HG03575 (cell line): ENCODE measurements around the gene GAREM1.

Source experiments
- ATAC-seq: cut with Tn5 transposase; IDR thresholded peaks from one replicate; pipeline ENCODE4 v1.9.1; 2021; ENCODE audit not compliant: unreplicated experiment, insufficient number of reproducible peaks, low FRiP score; ENCODE audit errors: extremely low read depth

The GAREM1 gene

DNA sequence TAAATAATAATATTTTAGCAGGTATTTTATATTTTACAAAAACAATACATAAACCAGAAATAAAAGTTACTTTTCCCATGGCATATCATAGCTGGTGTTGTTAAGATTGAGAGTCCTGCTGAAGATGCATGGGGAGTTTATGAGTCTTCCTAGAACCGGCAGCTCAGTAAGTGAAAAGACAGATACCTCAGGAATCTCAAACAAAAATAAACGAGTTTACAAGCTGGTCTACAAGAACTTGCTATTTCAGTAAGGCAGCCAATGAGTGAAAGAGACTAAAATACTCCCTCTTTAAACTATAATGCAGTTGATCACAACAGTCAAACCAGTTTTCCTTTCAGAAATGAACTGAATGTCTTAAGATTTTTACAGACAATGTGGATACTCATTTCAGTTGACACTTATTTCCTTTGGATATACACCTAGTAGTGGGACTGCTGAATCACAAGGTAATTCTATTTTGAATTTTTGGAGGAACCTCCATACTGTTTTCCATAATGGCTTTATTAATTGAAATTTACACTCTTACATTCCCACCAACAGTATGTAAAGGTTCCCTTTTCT lies 8.9 kb downstream of the GAREM1 start:
- ATAC-seq, result no peak

- ATAC-seq, result no peak
Observed at GRCh38 chr18:32460171-32460731, 10.4 kb downstream of the GAREM1 start.

DNA sequence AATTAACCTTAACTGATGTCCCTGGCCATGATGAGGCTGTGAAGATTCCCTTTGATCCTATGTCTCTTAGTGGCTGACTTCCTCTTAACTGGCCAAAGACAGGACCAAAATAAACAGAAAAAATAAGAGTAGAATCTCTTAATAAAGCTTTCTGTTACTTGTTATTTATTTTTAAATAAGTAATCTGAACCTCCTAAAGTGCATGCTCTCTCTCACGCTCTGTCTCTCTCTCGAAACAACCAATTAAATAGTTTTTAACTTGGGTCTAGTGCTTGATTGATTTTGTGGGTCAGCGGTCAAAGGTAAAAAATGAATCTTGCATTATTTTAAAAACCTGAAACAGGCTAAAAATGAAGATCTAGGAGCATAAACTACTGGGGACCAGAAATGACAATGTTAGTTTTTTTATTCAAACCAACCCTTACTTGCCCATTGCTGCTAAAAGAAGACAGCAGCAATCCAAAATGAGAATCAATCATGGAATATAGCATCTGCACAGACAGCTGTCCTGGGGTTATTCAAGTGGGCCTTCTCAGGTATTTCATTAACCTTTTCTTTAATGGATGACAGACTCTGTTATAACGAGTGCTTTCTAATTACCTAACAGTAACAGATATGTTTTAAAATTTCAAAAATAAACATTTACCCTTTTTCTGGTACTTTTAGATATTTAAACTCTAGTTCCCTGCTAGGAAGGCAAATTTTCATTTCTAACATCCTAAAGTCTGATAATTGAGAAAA lies 11.2 kb downstream of the GAREM1 start:
- no peak for ATAC-seq

DNA sequence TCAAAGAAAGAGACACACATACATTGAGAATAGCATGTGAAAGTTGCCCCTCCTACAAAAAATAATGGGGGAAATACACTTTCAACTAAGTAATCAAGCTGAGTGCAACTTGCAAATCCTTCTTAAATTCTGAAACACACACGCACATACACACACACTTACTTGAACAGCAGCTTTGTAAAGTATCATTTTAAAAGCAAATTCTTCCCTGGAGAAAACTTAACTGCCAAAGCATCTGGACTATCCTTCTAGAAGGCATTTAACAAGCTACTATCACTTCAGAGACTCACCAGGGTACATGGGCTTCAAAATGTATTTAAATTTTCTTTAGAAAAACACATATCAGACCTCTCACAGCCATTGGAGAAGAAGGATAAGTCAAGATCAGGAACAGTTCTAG lies 15.3 kb downstream of the GAREM1 start:
- no peak for ATAC-seq

GRCh38 chr18:32454593-32454992 lies 16.1 kb downstream of the GAREM1 start:
- no peak for ATAC-seq

GRCh38 chr18:32450874-32451273 lies 19.8 kb downstream of the GAREM1 start:
- ATAC-seq, result no peak

DNA sequence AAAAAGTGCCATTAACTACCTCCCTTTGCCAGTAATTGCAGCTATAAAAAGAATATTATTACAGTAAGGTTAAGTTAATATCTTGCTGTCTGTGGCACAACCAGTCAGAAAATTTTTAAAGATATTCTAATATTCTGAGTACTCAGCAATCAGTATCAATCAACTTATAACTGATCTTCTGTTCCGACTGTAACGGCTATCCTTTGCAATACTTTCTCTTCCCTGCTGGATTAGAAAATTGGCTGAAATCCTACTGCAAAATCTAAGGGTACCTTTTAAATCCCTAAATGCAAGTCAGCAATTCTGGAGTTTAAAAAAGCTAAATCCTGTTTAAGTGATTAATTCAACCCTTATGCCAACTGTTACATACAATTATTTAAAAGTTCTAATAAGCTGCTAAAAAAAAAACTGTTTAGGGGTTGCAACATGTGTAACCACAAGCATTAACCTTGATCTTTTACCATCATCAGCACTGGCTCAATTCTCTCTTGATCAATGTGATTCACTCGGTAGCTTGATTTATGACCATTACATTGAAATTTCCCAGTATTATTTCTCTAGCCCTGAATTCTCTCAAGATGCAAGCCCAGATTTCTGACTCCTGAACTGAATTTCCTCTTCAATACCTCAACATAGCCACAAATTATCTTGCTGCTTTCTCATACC lies 20.5 kb downstream of the GAREM1 start:
- no peak for ATAC-seq

DNA sequence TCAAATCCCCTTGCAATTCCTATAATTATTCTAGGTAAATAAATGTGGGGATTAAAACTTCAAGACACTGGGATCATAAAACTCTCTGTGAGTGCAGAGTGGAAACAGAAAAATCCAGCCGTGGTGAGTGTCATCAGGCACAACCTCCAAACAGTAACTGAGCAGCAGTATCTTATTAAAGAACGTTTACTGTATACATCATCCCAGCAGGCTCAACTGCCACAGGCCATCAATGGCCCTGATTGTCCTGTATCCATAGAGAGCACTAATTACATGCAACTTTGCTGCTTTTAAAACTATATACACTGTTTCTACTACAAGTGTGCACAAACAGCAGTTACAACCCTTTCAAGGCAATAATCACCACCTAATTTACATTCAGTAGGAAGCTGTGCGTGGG lies 23.9 kb downstream of the GAREM1 start:
- no peak for ATAC-seq

- ATAC-seq, result no peak
Observed at GRCh38 chr18:32445846-32446245, 24.8 kb downstream of the GAREM1 start.

DNA sequence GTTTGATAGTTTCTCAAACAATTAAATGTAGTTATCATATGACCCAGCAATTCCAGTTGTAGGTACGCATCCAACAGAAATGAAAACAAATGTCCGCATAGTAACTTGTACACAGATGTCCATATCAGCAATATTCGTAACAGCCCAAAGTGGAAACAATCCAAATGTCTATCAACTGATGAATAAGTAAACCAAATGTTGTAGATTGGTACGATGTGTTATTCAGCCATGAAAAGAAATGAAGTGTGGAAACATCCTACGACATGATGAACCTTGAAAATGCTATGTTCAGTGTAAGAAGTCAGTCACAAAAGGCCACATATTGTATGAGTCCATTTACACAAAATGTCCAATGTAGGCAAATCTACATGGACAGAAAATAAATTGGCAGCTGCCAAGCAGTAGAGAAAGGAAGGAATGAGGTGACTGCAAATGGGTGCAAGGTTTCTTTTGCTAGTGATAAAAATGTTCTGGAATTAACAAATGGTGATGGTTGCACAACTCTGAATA lies 26.9 kb downstream of the GAREM1 start:
- ATAC-seq, result no peak

- ATAC-seq, result no peak
Observed at GRCh38 chr18:32443033-32443705, 27.5 kb downstream of the GAREM1 start.

DNA sequence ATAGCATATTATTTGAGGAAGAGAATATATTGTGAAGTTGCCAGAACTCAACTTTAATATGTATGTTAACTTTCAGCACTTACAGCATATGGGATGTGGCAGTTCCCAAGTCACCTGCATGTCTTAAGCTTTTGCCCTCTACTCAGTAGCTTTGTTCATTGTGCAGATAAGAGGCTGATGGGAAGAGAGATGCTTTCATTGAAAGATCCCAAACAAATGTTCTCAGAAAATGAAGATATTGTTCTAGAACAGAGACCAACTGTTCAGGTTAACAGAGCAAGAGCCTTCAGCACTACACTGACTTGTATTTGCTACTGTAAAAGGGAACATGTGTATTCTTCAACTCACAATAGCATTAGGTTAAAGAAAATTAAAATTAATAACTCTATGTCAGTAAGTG lies 28.1 kb downstream of the GAREM1 start:
- no peak for ATAC-seq

DNA sequence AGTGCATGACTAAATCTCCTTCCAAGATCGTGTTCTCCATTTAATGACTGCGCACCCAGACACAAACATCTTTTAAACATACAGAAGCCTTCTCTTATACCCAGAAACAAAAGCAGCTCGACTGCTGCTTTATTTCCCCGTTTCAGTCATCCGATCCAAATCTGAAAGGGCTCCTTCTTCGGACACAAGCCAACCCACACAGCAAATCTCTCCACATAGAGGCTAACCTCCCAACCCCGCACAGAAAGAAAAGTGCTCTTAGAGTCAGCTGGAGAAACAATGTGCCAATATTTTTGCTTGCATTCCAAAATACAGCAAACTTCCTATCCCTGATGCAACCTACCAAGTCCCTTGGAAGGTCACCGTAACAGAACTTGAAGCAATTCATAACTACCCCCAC lies 29.1 kb downstream of the GAREM1 start:
- no peak for ATAC-seq

DNA sequence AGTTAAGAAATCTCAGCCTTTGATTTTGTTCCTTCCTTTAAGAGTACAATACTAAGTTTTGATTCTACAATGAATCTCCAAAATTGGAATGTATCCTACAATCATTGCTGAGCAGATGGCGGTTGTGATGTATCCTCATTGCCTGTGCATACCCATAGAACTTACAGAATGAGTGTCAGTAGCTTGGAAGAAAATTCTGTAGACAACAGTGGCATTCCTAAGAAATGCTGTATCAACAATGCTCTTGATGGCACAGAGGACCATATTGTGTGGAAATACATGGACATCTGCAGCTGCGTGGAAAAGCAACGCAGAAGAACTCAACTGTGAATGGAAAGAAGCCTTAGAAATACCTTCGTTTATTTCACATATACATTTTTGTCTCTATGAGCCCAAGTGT lies 30.2 kb downstream of the GAREM1 start:
- no peak for ATAC-seq

DNA sequence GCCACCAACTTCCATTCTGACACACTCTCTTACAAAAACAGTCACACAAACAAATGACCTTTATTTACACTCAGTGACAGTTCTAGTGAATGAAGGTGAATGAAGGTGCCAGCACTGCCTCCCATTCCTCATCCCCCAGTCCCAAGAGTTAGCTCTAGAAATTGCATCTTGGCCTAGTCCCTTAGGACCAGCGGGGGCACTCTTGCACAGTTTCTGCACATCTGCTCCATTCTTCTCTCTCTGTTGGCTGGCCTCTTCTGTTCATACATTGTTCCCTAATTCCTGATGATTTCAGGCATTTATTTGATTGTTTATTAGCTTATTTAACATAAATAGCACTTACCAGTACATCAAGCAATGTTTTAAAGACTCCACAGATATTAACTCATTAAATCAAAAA lies 30.9 kb downstream of the GAREM1 start:
- ATAC-seq, result no peak

DNA sequence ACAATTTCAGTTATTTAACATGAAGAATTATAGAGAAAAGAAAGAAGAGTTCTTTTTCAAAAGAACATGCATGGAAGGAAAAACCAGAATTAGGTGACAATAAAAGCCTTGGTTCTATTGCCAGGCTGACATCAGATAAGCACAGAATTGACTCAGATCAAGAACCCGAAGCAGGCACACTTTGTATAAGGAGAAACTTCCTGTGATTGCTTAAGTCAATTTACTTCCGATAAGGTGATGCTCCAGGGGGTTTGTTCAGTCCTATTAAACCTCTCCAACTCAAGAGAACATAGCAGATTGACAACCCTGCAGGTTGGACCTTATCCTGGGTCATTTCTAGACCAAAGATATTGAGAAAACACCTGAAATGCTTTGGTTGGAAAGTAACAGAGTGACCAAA lies 31.4 kb downstream of the GAREM1 start:
- no peak for ATAC-seq

GRCh38 chr18:32438173-32438572 lies 32.5 kb downstream of the GAREM1 start:
- no peak for ATAC-seq

DNA sequence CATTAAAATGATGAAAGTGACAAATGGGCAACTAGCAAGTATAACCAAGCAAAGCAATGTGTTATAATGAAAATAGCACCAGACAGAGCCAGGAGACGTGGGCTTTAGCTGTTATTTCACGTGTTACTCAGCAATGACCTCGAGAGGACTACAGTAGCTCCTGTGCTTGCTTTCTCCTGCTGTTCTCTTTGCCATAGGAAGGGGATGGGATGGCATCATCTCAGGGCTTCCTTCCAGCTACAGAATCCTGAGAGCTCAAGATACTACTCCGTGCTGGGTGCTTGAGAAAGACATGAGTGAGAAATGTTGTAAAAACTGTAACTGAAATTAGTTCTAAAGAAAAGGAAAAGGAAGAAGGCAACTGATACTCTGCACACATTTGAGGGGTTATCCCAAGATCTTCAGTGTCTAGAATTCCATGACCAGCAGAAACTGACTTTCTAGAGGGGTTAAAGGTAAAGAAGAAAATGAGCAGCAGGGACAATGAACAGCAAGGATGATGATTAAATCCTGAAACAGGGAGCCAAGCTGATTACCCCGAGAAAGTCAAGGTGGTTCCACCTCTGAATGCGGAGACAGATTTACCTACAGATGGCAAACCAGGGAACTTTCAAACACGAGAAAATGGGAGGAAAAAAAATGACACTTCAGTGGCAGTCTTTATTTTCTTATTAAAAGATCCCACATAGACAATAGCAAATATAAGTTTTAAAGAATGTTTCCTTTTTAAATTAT lies 33.4 kb downstream of the GAREM1 start:
- no peak for ATAC-seq
